Breast epithelium (tissue), 3 donors: Measurements from ENCODE around the gene CDC20.
A peak's percentile ranks its signal among the peaks of the same experiment; 100 is the strongest.

ENCODE experiments used
- CTCF ChIP-seq, 3 donors: fragments of 450-650 bp; IDR thresholded peaks; one replicate each; pipeline ENCODE4 v1.5.1; 2016 to 2017; ENCODE audit warnings: antibody characterized with exemption in 3 of 3, mild to moderate bottlenecking in 3 of 3, moderate library complexity in 3 of 3
- POLR2AphosphoS5 ChIP-seq, 3 donors: sonication (generic); formaldehyde crosslinking; IDR thresholded peaks; one replicate each; pipeline ENCODE4 v1.6.1; 2017; ENCODE audit warnings: antibody characterized with exemption in 3 of 3

DNA sequence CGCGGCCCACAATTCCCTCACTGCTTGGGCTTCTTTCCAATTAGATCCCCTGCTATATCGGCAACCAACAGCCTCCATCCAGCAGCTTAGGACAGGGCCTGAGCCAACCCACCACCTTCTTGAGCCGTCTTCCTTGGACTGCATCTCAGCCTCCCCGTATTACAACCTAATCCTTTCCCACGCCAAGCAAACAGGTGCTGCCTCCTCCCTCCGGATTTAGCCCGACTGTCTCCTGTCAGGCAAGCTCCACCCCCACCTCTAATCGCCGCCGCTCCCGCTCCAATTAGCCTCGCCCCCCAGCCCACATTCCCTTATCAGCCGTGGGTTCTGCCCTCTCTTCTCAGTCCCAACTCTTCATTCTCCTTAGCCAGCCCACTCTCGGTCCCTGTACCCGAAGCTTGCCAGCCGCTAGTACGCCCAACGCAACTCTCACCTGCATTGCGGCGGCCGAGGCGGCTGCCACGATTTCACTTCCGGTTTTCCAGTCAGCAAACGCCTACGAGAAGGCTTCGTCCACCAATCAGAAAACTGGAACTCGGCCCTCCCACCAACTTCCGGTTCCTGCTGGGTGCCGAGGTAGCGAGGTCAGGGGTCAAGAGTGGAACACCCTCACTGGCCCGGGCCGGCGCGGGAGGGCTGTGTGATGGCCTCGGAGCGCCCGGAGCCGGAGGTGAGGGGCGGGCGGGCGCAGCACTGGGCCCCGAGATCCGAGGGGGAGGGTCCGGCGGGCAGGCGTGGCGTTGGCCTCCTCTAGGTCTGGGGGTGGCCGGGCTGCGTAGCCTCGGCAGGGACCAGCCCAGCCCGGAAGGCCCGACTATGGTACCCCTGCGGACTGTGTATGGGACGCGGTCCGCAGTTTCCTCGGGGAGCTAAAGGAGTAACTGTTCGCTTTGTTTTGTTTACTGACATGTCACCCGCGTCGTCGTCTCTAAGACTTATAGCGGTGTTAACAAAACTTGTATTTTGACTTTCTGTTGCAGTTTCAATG lies 30.8 kb downstream of the CDC20 start, which contains the start of the genes MED8 and SZT2:
- TF ChIP-seq CTCF (IDR thresholded peaks at IDR 0.05) (no peak), POLR2AphosphoS5 (IDR thresholded peaks at IDR 0.05) (peak; percentile 80 to 94 (median 94))
